Stimulated activated CD8-positive, alpha-beta memory T cell treated with anti-CD3 and anti-CD28 coated beads, Interleukin-7, amount 100 ng/mL, for 24 hours (primary cell): ENCODE results near the gene DCDC2C.

Experiments used
- DNase-seq: peaks from one replicate; pipeline ENCODE4 v3.0.0-alpha.2; 2020; ENCODE audit warnings: low read depth

The DCDC2C gene

GRCh38 chr2:3712831-3713503, 9.6 kb downstream of the DCDC2C start:
- DNase-seq: no peak

- no peak for DNase-seq
These were observed 15.3 kb downstream of the DCDC2C start for GRCh38 chr2:3718679-3719078.

GRCh38 chr2:3725002-3725401, 21.6 kb downstream of the DCDC2C start:
- no peak for DNase-seq

GRCh38 chr2:3725458-3726250, 22.3 kb downstream of the DCDC2C start:
- DNase-seq: no peak

GRCh38 chr2:3726511-3726910, 23.1 kb downstream of the DCDC2C start:
- DNase-seq: no peak

GRCh38 chr2:3727397-3728045, 24.1 kb downstream of the DCDC2C start:
- DNase-seq: no peak

- no peak for DNase-seq
These were observed 25.0 kb downstream of the DCDC2C start for GRCh38 chr2:3728104-3729054.

- no peak for DNase-seq
These were observed 25.7 kb downstream of the DCDC2C start for GRCh38 chr2:3729055-3729448.

GRCh38 chr2:3729786-3730185, 26.4 kb downstream of the DCDC2C start:
- no peak for DNase-seq

- DNase-seq: no peak
These were observed 27.3 kb downstream of the DCDC2C start for GRCh38 chr2:3730646-3731045.

GRCh38 chr2:3731829-3732228, 28.5 kb downstream of the DCDC2C start:
- DNase-seq: no peak

- no peak for DNase-seq
These were observed 32.7 kb downstream of the DCDC2C start for GRCh38 chr2:3736112-3736511.

- DNase-seq: no peak
These were observed 33.8 kb downstream of the DCDC2C start for GRCh38 chr2:3737128-3737527.

- DNase-seq: no peak
These were observed 35.1 kb downstream of the DCDC2C start for GRCh38 chr2:3738454-3738853.

- DNase-seq: no peak
These were observed 35.9 kb downstream of the DCDC2C start for GRCh38 chr2:3739313-3739712.

- DNase-seq: no peak
These were observed 38.0 kb downstream of the DCDC2C start for GRCh38 chr2:3741396-3741795.

GRCh38 chr2:3741867-3742602, 38.7 kb downstream of the DCDC2C start:
- DNase-seq: no peak

GRCh38 chr2:3742743-3743508, 39.6 kb downstream of the DCDC2C start:
- no peak for DNase-seq

GRCh38 chr2:3743951-3744555, 40.7 kb downstream of the DCDC2C start:
- no peak for DNase-seq

GRCh38 chr2:3745920-3746319, 42.5 kb downstream of the DCDC2C start:
- no peak for DNase-seq
